ENCODE measurements around the gene MCM9.

Gene MCM9

GRCh38 chr6:118862443-118862842 lies 72.5 kb downstream of the MCM9 start:
- DNase-seq, result no peak

- DNase-seq, result no peak
Observed at GRCh38 chr6:118860880-118861279, 74.1 kb downstream of the MCM9 start.

GRCh38 chr6:118860363-118860762 lies 74.6 kb downstream of the MCM9 start:
- no peak for DNase-seq

GRCh38 chr6:118859517-118860064 lies 75.4 kb downstream of the MCM9 start:
- DNase-seq, result no peak

- no peak for DNase-seq
Observed at GRCh38 chr6:118856301-118856700, 78.7 kb downstream of the MCM9 start.

- DNase-seq, result no peak
Observed at GRCh38 chr6:118853408-118853807, 81.6 kb downstream of the MCM9 start.

- no peak for DNase-seq
Observed at GRCh38 chr6:118844915-118845314, 90.0 kb downstream of the MCM9 start.

- DNase-seq, result no peak
Observed at GRCh38 chr6:118843685-118844390, 91.1 kb downstream of the MCM9 start.

GRCh38 chr6:118830691-118831090 lies 104.3 kb downstream of the MCM9 start:
- DNase-seq, result no peak

GRCh38 chr6:118829817-118830478 lies 105.0 kb downstream of the MCM9 start:
- no peak for DNase-seq

GRCh38 chr6:118826096-118826495 lies 108.9 kb downstream of the MCM9 start:
- no peak for DNase-seq

GRCh38 chr6:118825661-118826060 lies 109.3 kb downstream of the MCM9 start:
- no peak for DNase-seq

- DNase-seq, result no peak
Observed at GRCh38 chr6:118815495-118815894, 119.5 kb downstream of the MCM9 start.

- DNase-seq, result peak; percentile 22
Observed at GRCh38 chr6:118813775-118814174, 121.2 kb downstream of the MCM9 start.

GRCh38 chr6:118812970-118813369 lies 122.0 kb downstream of the MCM9 start:
- no peak for DNase-seq

- peak; percentile 78 for DNase-seq
Observed at GRCh38 chr6:118810420-118811027, 124.4 kb downstream of the MCM9 start.

GRCh38 chr6:118808793-118809638 lies 125.9 kb downstream of the MCM9 start:
- peak; percentile 14 for DNase-seq

- no peak for DNase-seq
Observed at GRCh38 chr6:118804091-118804490, 130.9 kb downstream of the MCM9 start.

GRCh38 chr6:118801257-118801656 lies 133.7 kb downstream of the MCM9 start:
- no peak for DNase-seq

GRCh38 chr6:118800394-118801071 lies 134.4 kb downstream of the MCM9 start:
- peak; percentile 88 for DNase-seq

GRCh38 chr6:118799826-118800225 lies 135.1 kb downstream of the MCM9 start:
- no peak for DNase-seq

- DNase-seq, result peak; percentile 77
Observed at GRCh38 chr6:118796548-118796947, 138.4 kb downstream of the MCM9 start.
